SK-N-MC (cell line): ENCODE results near the gene PGBD4.

Experiments
- DNase-seq: peaks from one replicate; pipeline ENCODE4 v3.0.0-alpha.2; 2011; ENCODE audit warnings: low read depth, low spot score
- H3K27ac ChIP-seq: fragments of 200-600 bp; sonication (generic); 2 replicates; pipeline ENCODE4 v1.5.1; 2016; ENCODE audit warnings: mixed run types
- H3K36me3 ChIP-seq: fragments of 200-600 bp; sonication (generic); 2 replicates; pipeline ENCODE4 v1.6.1; 2017; ENCODE audit warnings: antibody characterized with exemption, low read length, mixed read lengths; ENCODE audit not compliant: insufficient read depth
- H3K4me3 ChIP-seq: fragments of 200-600 bp; sonication (generic); 2 replicates; pipeline ENCODE4 v1.5.1; 2016
- H3K9ac ChIP-seq: fragments of 200-600 bp; sonication (generic); 2 replicates; pipeline ENCODE4 v1.8.0; 2017; ENCODE audit warnings: mixed run types, mixed read lengths; ENCODE audit not compliant: insufficient read length
- H3K9me3 ChIP-seq: fragments of 200-600 bp; sonication (generic); 2 replicates; pipeline ENCODE4 v1.6.1; 2017; ENCODE audit warnings: low read depth, mild to moderate bottlenecking, antibody characterized with exemption, low read length, moderate library complexity, mixed read lengths
- EZH2 ChIP-seq: fragments of 200-600 bp; sonication (generic); IDR thresholded peaks from one replicate; pipeline ENCODE4 v1.6.1; 2017; ENCODE audit warnings: antibody characterized with exemption
- FOXP2 ChIP-seq: optimal IDR thresholded peaks from 2 replicates; pipeline ENCODE3; 2011; ENCODE audit warnings: mild to moderate bottlenecking, moderate library complexity; ENCODE audit not compliant: insufficient read depth; ENCODE audit errors: extremely low read length, control extremely low read depth
- POLR2AphosphoS5 ChIP-seq: IDR thresholded peaks from 2 replicates; pipeline ENCODE4 v1.6.1; 2012; ENCODE audit warnings: mild to moderate bottlenecking, low read depth, low read length, borderline replicate concordance

PGBD4 gene

DNA sequence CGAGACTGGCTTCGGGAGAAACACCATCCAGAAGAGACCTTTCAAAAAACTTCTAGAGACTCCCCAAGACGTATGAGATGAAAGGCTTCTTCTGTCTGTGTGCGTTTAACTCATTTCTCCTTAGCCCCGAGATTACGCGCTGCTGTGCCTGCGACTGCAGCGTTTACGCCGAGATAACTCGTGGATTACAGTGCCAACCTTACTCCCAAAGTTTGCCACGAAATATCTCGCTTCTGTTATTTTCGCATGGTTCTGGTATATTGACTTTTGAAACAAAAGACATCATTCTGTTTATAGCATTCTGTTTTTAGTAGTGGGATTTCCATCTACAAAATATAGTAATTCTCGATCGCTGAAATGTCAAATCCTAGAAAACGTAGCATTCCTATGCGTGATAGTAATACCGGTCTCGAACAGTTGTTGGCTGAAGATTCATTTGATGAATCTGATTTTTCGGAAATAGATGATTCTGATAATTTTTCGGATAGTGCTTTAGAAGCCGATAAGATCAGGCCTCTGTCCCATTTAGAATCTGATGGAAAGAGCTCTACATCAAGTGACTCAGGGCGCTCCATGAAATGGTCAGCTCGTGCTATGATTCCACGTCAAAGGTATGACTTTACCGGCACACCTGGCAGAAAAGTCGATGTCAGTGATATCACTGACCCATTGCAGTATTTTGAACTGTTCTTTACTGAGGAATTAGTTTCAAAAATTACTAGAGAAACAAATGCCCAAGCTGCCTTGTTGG, 467 bp downstream of the PGBD4 start:
- peak overlapping the region; percentile 71; the same call in 1 of the 2 replicates for H3K27ac ChIP-seq
- TF ChIP-seq EZH2 (no peak), FOXP2 (no peak), POLR2AphosphoS5 (no peak)
- peak overlapping the region; percentile 96 for H3K4me3 ChIP-seq
- H3K36me3 ChIP-seq = no peaks in the 10 kb centered on the region
- H3K9me3 ChIP-seq = no peaks in the 10 kb centered on the region
- peak overlapping the region; percentile 79 for H3K9ac ChIP-seq
- no peak for DNase-seq

DNA sequence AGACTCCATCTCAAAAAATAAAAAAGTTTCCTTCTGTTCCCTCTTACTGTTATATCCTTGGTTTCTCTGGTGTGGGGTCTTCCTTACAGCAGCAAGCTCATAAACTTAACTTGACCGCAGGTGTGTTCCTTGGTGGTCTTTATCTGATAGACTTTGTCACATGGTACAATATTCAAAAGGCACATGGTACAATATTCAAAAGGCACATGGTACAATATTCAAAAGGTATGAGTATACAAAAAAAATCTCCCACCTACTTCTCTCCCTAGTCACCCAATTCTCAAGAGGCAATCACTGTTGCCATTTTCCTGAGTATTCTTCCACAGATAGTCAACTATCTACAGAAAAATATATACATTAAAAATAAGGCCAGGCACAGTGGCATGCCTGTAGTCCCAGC, 4.5 kb downstream of the PGBD4 start:
- Histone ChIP-seq H3K36me3 (no peaks in the 10 kb centered on the region), H3K9me3 (no peaks in the 10 kb centered on the region), H3K27ac (no peak overlapping the region), H3K4me3 (no peak overlapping the region), H3K9ac (no peak overlapping the region)
- no peak for DNase-seq
- no peak for TF ChIP-seq FOXP2
- TF ChIP-seq EZH2 = no peak
- no peak for TF ChIP-seq POLR2AphosphoS5

DNA sequence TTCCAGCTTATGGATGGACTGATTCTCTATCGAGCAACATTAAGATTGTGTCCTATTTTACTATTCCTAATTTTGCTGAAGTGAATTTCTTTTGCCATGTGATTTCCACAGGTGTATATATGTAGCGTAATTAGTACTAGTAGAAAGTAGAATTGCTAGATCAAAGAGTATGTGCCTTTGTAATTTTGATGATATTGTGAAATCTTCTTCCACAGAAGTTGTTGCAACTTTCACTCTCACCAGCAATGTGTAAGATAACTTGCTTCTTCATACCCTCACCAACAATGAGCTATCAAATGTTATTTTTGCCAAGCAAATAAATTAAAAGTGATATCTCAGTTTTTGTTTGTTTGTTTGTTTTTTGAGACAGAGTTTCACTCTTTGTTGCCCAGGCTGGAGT, 5.4 kb downstream of the PGBD4 start:
- H3K9me3 ChIP-seq = no peaks in the 10 kb centered on the region
- TF ChIP-seq EZH2 = no peak
- TF ChIP-seq FOXP2 = no peak
- TF ChIP-seq POLR2AphosphoS5 = no peak
- no peak overlapping the region for H3K27ac ChIP-seq
- H3K36me3 ChIP-seq = no peaks in the 10 kb centered on the region
- no peak overlapping the region for H3K4me3 ChIP-seq
- no peak for DNase-seq
- H3K9ac ChIP-seq = no peak overlapping the region

DNA sequence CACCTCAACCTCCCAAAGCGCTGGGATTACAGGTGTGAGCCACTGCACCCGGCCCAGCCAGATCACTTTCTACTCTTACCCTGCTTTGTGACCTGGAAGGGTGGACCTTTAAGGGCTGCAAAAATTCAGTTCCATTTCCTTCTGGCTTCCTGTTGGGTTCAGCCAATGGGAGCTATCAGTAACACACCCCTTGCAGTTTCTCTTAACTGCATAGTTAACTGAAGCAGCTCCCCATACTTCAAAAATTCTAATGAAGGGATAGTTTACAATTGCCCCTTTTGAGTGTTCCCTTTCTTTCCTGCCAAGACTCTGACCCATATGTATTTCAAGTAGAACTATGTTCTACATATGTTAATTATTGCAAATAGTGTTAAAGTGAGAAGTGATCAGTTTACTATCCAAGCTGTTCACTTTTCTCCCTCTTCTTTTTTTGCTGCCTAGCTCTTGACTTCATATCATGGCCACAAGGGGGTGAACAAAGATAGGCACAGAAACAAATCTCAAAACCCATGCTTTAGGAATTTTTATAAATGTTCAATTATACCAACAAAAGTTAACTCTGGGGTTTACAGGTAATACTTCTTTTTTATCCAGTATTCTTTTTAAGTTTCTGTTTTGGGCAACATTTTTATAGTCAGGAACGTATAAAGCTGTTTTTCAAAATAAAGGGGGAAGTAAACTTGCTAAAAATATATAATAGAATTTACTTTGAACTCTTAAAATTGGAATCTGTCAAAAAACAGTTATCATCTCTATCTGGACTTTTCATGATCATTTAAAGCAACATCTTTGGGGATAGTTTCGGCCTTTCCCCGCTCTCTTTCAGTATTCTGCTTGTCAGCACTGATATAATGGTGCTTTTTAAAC, 8.1 kb downstream of the PGBD4 start:
- Histone ChIP-seq H3K4me3 (no peak overlapping the region), H3K9ac (no peak overlapping the region), H3K9me3 (no peaks in the 10 kb centered on the region), H3K27ac (no peak overlapping the region), H3K36me3 (no peaks in the 10 kb centered on the region)
- peak; percentile 18 for DNase-seq
- no peak for TF ChIP-seq POLR2AphosphoS5
- TF ChIP-seq EZH2 = no peak
- no peak for TF ChIP-seq FOXP2

DNA sequence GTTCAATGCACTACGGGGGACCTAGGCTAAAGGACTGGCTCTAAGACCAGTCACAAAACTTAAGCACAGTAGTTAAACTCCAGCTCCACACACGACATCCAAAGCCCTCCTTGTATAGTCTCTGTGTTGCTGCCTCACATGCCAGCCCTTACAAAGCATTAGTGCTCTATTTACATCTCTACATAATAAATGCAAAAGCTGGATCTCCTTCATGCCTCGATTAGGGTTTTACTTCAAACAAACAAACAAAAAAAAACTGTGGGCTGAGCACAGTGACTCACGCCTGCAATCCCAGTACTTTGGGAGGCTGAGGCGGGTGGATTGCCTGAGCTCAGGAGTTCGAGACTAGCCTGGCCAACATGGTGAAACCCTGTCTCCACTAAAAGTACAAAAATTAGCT, 9.6 kb downstream of the PGBD4 start:
- no peak for DNase-seq
- Histone ChIP-seq H3K36me3 (no peaks in the 10 kb centered on the region), H3K27ac (no peak overlapping the region), H3K9ac (no peak overlapping the region), H3K9me3 (no peaks in the 10 kb centered on the region), H3K4me3 (no peak overlapping the region)
- TF ChIP-seq EZH2 = no peak
- TF ChIP-seq POLR2AphosphoS5 = no peak
- no peak for TF ChIP-seq FOXP2

DNA sequence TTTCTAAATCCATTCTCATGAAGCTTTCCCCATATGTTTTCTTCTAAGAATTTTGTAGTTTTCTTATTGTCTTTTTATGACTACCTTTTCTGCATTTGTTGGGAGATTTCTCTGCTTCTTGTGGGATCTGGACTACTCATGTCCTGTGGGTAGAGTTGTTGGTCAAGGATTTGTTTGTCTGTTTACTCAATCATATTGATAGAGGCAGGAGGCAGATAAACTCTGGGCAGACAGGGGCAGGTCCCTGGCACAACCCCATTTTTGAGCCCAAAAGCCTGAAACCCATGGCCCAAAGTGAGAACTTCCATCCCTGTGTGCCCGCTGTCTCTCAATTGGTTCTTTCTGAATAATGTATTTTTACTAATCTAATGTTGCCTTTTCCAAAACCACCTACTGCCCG, 12.3 kb downstream of the PGBD4 start:
- no peak for DNase-seq
- TF ChIP-seq POLR2AphosphoS5 = no peak
- Histone ChIP-seq H3K9ac (no peak overlapping the region), H3K4me3 (no peak overlapping the region), H3K9me3 (no peaks in the 10 kb centered on the region), H3K36me3 (no peaks in the 10 kb centered on the region), H3K27ac (no peak overlapping the region)

DNA sequence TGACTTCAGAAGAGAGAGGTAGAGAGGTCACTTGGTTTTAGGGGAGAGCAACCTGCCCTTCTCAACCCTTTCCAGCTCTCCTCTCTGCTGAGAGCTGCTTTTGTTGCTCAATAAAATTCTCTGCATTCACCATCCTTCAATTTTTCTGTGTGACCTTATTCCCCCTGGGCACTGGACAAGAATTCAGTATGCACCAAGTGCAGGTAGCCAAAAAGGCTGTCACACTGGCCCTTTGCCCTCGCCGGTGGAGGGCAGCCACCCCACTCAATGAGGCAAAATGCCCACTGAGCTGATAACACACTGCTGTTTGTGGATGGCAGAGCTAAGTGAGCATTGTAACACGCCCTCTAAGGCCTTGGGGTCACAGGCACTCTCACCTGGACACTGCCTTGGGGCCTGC, 12.9 kb downstream of the PGBD4 start:
- Histone ChIP-seq H3K9ac (no peak overlapping the region), H3K4me3 (no peak overlapping the region), H3K9me3 (no peaks in the 10 kb centered on the region), H3K27ac (no peak overlapping the region), H3K36me3 (no peaks in the 10 kb centered on the region)
- TF ChIP-seq FOXP2 (no peak), EZH2 (no peak), POLR2AphosphoS5 (no peak)
- no peak for DNase-seq

DNA sequence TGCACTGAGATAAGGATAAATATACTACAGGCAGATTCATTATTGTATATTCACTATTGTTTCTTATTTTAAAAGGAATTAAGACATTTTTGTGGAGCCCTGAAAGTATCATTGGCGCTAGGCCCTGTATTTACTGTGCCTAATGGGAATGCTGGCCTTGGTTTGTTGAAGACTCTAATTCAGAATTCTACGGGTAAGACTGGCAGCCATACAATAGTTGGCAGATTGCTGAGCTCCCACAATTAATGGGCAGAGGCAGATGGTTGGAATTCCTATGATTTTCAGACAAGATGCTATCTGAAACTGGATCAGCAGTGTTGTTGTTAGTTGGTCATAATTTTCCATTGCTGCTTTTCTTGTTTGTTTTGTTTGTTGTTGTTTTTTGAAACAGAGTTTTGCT, 14.7 kb downstream of the PGBD4 start:
- H3K27ac ChIP-seq = no peak overlapping the region
- no peaks in the 10 kb centered on the region for H3K36me3 ChIP-seq
- TF ChIP-seq EZH2 (no peak), FOXP2 (no peak), POLR2AphosphoS5 (no peak)
- no peak overlapping the region for H3K4me3 ChIP-seq
- H3K9ac ChIP-seq = no peak overlapping the region
- DNase-seq = no peak
- no peaks in the 10 kb centered on the region for H3K9me3 ChIP-seq
